ENCODE data around the gene NEMP2.

DNA sequence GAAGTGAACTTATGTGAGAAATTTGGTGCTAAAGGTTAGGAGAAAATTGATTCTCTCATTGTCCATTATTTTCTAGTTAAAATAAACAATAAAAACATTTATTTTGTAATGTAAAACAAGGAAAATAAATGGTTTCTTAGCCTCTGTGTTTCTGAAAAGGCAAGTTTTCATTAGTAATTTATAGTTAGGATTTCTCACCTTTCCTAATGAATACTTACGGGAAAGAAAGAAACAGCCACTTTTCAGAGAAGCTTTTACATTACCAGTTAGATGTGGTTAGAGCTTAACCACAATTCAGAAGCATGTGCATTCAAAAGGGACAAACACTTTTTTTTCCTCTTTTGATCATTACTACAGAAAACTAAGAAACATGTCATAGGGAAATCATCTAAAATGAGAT lies 18.8 kb downstream of the NEMP2 start:
- TF ChIP-seq CTCF (IDR thresholded peaks at IDR 0.05): no peak
- no peak for TF ChIP-seq POLR2A (IDR thresholded peaks at IDR 0.05)

Data from adrenal gland (tissue), 5 donors.